Stimulated activated CD4-positive, alpha-beta T cell treated with anti-CD3 and anti-CD28 coated beads, Interleukin-12 subunit alpha, Interleukin-12 subunit beta, amount 100 ng/mL, for 4 hours (primary cell): ENCODE results near the gene COPS9.

Experiments used
- DNase-seq: peaks from one replicate; pipeline ENCODE4 v3.0.0-alpha.2; 2020

Gene COPS9

GRCh38 chr2:240132651-240132980 is 3.5 kb downstream of the COPS9 start:
- no peak for DNase-seq

DNA sequence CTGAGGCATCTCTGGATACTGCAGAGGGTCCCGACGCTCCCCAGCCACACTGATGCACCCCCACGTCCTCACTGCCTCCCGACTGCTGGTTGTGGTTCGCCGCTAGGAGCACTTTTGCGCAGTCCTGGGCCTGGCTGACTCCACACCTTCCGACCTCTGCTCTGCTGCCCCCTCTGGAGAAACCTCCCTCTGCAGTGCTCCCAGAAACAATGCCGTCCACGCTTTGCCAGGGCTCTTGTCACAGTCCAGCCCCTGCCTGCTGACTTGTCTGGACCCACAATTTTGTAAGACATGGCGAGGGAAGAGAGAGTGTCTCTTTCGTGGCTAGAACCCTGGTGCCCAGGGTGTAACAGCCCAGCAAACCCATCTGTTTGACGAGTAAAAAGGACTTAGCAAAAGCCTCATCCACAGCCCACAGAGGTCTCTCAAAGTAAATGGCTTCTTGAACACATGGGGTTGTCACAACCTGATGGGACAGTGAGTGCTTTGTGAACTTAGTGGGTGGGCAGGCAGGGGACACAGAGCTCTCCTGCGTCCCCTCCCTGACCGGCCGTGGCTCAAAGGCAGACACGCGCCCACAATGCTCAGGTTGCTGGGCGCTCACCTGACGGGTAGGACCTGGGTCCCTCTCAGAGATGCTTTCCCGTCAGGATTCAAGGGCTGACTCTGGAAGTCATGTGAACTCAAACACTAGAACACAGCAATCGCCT is 4.0 kb downstream of the COPS9 start:
- DNase-seq: no peak

DNA sequence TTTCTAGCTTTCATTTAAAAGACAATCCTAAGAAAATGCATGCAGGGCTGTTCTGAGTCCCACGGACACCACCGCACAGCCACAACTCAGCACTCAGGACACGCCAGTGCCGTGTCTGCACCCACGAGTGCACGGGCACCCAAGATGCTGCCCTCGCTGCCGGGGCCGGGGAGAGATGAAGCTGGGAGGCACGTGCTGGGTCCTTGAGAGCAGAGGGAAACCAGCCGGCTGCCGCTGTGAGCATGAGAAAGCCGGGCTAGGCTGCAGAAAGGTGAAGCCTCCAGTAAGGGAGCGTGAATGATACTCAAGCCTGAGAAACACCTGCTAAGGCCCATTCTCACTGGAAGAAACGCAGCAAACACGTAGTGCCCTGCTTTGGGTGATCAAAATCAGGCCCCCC is 4.8 kb downstream of the COPS9 start:
- DNase-seq: no peak

DNA sequence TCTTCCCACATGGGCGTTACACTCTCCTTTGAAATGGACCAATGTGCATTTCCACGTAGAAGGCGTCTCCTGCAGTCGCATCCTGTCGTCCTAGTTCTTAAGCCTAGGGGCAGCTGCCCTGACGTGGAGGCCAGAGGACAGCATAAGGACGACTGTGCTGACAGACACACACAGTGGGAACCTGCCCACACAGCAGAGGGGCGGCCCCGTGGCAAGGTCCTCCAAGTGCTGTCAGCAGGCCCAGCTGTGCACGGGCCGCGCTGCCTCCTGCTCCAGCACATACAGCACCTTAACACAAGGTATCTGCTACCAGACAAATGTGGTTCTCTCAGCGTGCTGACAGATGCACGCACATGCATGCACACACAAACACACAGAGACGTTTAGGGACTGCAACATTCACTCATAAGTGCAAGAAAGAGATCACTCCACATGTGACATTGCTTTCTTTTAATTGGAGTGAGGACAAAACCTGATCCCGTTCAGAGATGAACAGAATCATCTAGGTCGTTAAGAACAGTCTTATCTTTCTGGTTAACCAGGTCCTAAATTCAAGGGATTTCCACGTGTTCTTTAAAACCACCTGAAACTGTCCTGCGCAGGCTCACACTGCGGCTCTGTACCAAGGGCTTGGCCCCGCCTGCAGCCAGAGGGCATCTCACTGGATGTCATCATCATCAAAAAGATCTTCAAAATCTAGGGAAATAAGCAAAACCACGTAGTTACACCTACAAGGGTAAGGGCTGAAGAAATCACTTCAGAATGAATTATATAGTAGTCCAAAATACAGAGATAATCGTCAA is 5.5 kb downstream of the COPS9 start:
- no peak for DNase-seq

DNA sequence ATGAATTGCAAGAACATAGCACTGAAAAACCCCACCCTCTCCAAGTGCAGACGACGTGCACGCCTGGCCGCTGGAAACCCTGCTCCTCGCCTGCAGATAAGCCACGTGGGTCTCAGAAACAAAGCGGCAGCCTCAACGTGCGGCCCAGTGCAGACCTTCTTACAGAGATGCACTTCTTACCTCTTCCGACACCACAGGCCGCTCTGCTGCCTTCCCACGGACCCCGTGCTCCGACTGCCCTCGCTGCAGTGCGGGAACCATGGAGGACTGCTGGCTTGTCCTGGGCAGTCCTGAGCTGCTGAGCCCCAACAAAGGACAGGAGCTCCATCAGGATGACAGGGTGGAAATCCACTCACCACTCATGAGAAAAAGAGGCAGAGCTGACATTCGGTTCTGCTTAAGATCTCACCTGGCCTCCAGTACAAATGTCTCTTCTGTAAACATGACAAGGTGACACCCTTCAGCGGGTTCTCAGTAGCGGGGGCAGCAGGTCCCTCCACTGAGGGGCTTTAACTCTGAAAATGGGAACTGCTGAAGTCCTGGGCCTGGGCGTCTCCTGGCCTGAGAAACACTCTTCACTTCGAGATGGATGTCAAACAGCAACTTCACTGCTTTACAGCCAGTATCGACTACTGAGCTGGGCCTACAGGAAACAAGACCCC is 6.2 kb downstream of the COPS9 start:
- DNase-seq: no peak

DNA sequence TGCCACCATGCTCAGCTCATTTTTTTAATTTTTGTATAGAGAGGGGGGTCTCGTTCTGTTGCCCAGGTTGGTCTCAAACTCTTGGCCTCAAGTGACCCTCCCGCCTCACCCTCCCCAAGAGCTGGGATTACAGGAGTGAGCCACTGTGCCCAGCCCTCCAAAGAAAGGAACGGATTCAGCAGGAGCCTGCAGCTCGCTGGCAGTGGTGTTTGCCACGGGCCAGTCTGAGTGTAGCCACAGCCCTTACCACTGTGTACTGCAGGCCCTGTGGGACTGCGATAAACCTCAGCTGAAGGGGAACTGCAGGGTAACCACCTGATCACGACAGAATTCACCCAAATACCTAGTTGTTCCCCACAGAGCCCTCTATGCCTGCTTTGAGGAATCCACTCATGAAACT is 6.8 kb downstream of the COPS9 start:
- DNase-seq: no peak

DNA sequence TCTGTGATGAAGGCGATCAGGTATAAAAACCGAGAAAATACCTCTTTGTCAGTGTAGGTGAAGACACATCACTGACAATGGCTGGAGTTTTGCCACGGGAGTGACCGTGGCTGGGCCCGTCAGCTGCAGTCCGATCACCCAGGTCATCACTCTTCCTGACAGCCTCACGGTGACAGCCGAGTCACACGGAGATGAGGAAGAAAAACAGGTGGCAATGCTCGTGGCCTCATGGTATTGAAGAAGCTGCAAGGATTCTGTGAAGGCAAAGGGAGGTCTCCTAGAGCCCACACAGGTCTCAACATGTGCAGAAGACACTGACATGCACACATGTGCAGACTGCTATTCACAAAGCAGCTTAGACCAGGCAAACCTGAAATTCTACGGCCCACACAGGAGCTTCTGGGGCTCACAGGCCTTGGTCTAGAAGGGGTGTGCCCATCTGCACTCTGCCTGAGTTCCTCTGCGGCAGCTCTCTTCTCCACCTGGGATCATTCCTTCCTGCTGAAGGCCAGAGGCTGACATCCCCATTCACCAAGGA is 7.4 kb downstream of the COPS9 start:
- no peak for DNase-seq

- no peak for DNase-seq
Measured at GRCh38 chr2:240127911-240128607, 8.0 kb downstream of the COPS9 start.

- DNase-seq: no peak
Measured at GRCh38 chr2:240127191-240127750, 8.8 kb downstream of the COPS9 start.

GRCh38 chr2:240126731-240127130 is 9.4 kb downstream of the COPS9 start:
- DNase-seq: no peak

- DNase-seq: no peak
Measured at GRCh38 chr2:240125742-240126141, 10.4 kb downstream of the COPS9 start.

DNA sequence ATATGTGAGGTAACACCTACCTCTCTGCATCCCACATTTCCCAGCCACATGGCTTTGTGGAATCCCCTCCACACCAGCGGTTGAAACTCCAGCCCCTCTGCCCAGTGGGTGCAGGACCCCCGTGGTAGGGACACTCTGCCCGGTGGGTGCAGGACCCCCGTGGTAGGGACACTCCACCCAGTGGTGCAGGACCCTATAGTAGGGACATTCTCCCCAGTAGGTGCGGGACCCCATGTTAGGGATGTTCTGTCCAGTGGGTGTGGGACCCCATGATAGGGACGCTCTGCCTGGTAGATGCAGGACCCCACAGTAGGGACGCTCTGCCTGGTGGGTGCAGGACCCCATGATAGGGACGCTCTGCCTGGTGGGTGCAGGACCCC is 11.5 kb downstream of the COPS9 start:
- no peak for DNase-seq

DNA sequence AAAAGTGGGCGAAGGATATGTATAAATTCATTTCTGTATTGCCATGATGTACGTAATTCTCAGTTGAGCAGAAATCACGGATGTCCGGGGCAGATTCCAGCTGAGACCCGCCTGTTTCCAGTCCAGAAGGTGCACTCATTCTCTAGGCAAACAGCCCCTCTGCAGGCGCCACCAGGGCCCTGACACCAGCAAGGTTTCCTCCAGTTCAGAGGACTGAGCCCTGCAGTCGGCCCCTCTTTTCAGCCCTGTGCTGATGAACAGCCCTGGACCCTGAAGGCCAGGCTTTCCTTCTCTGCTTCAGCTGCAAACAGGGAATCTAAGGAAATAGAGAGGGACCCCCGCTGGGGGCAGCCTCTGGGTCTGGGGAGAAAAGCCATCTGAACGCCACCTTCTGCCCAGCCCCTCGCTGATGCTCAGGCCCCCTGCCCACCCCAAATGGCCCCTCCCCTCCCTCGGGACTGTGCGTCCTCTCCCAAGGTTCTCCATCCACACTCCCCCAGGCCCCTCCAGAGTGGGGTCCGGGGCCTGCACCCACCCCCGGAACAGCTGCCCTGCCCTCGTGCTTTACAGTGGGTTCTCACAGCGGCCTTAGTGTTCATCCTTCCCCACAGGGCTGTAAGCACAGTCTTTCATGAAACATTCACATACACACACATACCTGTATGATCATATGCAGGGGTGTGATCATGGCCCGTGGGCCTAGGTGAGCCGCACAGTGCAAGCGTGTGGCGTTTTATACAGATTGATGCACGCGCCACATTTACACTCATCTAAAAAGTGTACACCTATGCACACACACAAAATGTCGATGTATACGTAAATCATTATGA is 12.1 kb downstream of the COPS9 start:
- no peak for DNase-seq

DNA sequence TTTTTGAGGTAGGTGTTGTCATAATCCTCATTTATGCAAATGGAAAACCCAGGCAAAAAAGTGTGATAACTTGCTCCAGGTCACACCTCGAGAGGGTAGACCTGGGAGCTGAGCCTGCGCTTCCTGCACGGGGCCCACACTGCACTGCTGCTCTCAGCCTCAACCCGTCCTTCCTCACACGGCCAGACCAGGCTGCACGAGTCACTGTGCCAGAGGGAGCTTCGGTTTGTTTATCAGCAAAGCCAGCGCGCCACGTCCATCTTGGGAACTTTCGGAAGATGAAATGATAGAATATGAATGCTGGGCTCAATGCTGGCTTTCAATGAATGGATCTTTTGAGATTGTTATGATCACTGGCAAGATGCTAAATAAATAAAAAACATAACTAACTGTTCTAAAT is 14.4 kb downstream of the COPS9 start:
- no peak for DNase-seq

DNA sequence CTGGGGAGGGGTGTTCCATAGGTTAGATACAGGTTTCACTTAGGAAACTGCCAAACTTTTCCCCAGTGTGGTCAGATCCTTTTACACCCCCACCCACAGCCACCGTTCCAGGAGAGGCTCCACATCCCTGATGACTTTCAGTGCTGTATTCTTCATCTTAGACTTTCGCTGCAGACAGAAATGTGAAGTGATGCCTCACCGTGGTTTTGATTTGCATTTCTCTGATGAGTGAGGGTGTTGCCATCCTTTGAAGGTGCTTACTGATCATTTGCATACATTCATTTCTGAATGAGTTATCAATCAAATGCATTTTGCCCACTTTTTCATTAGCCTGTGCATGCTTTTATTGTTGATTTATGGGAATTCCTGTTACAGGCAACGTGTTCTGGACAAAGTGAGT is 14.9 kb downstream of the COPS9 start:
- no peak for DNase-seq

DNA sequence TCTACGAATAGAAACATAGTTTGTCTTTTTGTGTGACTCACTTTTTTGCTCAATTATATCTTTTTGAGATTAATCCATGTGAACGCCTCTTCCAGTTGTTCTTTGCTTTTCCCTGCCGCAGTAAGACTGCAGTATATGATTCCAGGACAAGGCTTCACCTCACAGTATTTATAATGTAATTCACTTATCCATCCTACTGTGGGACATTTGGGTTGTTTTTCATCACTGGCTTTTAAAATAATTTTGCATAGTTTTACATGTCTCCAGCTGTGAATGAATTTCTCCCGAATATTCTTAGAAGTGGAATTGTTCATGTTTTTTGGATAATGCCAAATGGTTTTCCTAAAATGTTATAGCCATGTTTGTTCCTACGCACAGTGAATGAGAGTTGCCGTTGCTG is 21.9 kb downstream of the COPS9 start:
- DNase-seq: no peak

- no peak for DNase-seq
Measured at GRCh38 chr2:240112914-240113690, 23.0 kb downstream of the COPS9 start.

DNA sequence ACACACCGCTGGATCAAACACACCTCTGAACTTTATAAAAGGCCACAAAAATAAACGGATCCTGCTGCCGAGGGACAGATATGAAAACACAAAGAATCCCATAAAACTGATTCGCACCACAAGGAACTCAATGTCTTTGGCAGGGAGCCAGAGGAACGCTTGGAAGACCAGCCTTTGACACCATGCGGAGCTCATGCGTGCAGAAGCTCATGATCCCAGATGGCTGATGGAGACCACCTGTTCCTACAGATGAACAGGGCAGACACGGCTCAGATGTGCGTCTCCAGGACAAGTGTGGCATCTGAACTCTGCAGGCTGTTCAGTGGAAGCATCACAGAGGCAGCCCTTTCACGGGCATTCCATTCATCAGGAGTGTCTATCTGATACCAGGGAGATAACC is 24.9 kb downstream of the COPS9 start:
- no peak for DNase-seq

DNA sequence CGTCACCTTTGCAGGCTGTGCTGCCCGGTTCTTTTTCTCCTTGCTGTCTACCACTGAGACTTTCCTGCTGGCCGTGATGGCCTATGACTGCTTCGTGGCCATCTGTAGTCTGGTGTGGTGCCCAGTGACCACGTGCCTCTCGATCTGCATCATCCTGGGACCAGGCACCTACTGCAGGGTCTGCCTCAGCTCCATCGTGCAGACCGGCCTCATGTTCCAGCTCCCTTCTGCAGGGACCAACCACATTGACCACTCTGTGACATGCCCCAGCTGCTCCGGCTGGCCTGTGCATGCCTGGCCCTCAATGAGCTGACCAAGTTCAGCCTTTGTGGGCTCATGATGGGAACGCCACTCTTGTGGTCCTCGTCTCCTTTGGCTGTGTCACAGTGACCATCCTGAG is 26.7 kb downstream of the COPS9 start:
- no peak for DNase-seq

GRCh38 chr2:240107477-240107796 is 28.7 kb downstream of the COPS9 start:
- no peak for DNase-seq

DNA sequence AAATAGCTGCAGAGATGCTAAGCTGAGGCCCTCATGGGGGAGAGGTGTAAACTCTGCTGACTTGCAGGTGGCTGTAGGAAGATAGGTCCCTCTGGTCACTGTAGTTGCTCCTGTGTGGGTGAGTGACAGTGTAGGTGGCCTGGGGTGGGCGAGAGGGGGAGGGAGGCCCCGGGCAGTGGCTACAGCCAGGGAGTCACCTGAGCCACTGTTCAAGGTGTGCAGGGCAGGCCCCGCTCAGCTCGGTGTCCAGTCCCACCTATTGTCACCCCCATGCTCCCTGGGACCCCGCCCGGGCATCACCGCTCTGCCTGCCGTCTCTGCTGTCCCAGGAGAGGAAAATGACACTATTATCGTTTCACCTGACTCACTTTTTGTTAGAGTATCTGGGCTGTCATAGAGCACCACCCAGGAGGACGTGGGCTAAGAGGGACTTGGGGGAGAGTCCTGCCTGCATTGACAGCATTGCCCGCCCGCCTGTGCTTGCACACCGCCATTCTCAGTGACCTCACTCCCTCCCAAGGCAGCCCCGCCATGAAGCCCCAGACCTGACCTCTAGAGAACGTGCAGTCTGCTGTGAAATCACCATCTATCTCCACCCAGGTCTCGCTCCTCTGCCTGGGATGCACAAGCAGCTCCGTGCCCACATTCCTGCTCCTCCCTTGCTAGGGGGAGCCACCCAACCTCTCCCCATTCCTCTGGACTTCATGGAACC is 29.2 kb downstream of the COPS9 start:
- no peak for DNase-seq
